Stimulated activated naive CD4-positive, alpha-beta T cell treated with Interleukin-2 at 50 U/mL for 16 hours (primary cell): Measurements from ENCODE around the gene SLC24A4.

Experiments
- DNase-seq: peaks from one replicate; lab custom pipeline; 2025; lab: John Stamatoyannopoulos, UW

SLC24A4 gene

GRCh38 chr14:92368001-92368400 lies 45.0 kb downstream of the SLC24A4 start:
- DNase-seq: no peak

DNA sequence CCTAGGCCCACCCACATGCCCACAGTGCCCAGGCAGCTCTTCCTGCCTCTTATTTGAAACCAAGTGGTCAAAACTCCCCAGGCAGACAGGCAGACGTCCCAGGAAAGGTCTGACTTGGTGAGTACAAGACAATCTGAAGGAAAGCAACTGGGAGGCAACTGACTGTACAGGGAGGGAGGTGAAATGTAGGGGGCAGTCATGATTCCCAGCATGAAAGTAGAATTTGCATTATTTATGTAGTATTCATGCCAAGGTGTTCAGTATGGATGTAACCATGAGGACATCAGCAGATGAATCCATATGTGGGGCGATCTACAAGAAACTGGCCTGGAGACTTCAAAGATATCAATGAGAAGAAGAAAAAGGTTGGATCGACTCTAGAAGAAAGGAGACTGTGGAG lies 46.1 kb downstream of the SLC24A4 start:
- no peak for DNase-seq

DNA sequence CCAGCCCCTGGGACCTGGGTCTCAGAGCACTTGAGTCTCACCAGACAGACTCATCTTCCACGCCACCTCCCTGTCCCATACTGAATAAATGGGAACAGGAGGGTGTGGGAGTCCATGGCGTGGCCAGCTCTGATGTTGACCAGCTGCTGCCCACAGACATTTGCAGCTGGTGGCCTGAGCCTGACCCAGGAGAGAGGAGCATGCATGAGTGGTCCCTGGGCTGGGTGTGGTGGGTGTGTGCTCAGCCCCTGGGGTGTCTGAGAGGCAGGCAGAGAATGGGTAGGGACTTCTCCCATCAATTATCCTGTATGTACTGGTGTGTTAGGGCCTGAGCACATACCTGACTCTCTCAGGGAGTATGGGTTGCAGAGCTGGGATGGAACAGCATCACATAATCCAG lies 49.3 kb downstream of the SLC24A4 start:
- DNase-seq: no peak

GRCh38 chr14:92373336-92373735 lies 50.4 kb downstream of the SLC24A4 start:
- no peak for DNase-seq

GRCh38 chr14:92380131-92380530 lies 57.2 kb downstream of the SLC24A4 start:
- DNase-seq: no peak

DNA sequence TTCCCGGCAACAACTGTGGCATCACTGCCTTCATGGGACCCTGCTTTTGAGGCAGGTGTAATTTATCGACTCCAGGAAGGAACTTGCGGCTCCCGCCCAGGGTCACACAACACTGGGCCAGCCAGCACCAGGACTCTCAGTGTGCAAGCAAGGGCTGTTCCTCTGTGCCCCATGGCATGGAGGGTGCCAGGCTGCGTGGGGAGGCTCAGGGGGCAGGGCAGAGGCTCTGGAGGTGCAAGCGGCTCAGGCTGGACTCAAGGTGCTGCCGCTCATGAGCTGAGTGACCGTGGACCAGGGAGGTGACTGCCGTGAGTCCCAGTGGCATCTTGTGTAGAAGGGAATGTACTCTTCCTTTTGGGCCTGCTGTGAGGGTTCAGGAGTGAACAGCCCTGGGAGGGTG lies 57.6 kb downstream of the SLC24A4 start:
- no peak for DNase-seq

DNA sequence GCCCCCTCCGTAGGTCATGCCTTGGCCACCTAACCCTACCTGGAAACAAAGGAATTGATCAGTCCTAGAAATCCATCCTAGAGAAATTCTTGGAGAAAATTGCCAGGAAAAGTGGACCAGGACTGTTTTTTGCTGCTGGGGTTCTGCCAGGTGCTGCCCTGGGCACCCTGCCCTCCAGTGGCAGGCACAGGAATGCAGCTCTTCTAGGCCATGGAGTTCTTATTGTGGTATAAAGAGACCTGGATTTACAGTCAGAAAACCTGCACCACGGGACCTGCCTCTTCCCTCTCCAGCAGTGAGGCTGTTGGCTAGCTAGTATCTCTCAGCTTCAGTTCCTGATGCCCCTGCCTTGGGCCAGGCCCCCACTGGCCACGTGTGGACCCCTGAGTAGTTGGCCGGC lies 59.7 kb downstream of the SLC24A4 start:
- no peak for DNase-seq

- DNase-seq: no peak
These were observed 60.8 kb downstream of the SLC24A4 start for GRCh38 chr14:92383805-92384204.

GRCh38 chr14:92384461-92385133 lies 61.6 kb downstream of the SLC24A4 start:
- DNase-seq: no peak

DNA sequence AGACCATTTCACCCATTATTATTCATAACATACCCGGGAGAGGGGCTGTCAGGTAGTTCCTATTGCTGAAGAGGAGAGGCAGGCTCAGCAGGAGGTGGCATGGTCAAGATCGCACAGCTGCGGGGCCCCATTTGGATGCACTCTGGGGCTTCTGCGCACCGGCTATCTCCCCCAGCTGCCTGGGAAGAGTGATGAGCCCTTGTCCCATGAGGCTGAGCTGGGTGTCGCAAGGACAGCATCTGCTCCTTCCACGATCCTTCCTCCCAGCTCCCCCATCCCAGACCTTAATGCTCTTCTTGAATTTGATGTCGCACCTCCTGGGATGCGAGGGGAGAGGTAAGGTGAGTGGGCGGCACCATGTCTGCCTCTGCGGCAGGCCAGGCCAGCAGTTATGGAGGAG lies 62.6 kb downstream of the SLC24A4 start:
- no peak for DNase-seq

DNA sequence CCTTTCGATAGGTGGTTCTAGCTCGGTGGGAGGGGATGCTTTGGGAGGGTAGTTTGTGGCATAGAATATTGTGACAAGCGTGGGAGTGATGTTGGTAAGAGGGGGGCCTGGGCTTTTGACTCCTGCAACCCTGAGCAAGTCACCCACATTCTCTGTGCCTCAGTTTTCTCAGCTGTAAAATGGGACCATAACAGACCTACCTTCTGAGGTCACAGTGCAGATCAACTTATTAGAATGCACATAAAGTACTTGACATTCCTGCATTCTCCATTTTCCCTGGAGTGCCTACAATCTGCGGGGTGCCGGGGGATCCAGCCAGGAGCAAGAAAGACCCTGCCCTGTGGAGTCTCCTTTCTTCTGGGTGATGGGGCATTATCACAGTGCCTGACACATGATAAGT lies 63.2 kb downstream of the SLC24A4 start:
- DNase-seq: no peak

- DNase-seq: no peak
These were observed 63.7 kb downstream of the SLC24A4 start for GRCh38 chr14:92386637-92387036.

DNA sequence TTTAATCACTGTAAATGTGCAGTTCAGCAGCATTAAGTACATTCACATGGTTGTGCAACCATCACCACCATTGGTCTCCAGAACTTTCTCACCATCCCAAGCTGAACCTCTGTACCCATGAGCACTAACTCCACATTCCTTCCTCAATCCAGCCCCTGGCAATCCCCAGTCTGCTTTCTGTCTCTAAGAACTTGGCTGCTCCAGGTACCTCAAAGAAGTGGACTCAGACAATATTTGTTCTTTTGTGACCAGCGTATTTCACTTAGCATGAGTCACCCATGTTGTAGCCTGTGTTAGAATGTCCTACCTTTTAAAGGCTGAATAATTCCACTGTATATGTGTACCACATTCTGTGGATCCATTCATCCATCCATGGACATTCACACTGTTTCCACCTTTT lies 64.6 kb downstream of the SLC24A4 start:
- DNase-seq: no peak

DNA sequence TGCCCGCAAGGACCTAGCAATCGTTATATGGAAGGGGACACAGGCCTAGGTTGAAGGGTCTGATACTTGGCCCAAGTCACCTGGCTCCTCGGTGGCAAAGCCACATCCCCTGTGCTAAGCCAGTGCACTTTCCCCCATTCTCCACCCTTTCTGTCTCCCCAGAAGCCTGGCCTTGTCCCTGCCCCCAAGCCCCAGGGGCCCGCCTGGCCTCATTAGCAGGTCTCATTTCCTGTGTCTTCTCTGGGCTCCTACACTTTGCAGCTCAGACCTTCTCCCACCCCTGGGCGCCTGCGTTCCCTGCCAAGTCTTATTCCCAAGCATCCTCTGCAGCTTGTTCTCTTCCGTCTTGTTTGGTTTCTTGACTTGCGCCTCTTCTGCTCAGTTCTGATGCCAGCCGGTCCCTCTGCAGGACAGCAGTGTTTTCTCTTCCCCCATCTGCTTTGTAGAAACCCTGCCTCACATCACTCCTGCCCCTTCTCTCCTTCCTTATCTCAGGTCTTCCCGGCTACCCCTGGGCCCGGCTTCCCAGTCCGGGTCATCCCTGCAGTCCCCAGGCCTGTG lies 66.7 kb downstream of the SLC24A4 start:
- DNase-seq: no peak

DNA sequence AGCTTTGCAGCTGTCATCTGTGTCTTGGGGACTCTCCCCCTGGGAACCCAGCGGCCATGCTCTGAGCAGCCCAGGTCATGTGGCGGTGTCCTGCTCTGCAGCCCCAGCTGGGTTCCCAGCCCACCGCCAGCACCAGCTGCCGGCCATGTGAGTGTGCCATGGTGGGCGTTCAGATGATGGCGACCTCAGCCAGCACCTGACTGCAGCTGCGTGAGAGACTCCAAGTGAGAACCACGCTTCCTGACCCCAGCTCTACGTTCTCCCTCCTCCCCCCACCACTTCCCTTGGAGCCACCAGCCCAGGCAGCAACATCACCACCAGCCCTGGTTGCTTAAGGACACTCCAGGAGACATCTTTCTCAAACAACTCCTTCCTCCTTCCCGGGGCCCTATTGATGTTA lies 68.8 kb downstream of the SLC24A4 start:
- DNase-seq: no peak

DNA sequence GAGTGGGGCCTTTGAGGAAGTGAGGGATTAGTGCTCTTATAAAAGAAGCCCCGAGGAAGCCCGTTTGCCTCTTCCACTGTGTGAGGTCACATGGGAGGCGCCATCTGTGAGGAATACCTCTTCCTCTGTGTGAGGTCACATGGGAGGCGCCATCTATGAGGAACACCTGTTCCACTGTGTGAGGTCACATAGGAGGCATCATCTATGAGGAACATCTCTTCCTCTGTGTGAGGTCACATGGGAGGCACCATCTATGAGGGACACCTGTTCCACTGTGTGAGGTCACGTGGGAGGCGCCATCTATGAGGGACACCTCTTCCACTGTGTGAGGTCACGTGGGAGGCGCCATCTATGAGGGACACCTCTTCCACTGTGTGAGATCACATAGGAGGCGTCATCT lies 69.7 kb downstream of the SLC24A4 start:
- DNase-seq: no peak

- DNase-seq: no peak
These were observed 74.4 kb downstream of the SLC24A4 start for GRCh38 chr14:92397150-92397952.

DNA sequence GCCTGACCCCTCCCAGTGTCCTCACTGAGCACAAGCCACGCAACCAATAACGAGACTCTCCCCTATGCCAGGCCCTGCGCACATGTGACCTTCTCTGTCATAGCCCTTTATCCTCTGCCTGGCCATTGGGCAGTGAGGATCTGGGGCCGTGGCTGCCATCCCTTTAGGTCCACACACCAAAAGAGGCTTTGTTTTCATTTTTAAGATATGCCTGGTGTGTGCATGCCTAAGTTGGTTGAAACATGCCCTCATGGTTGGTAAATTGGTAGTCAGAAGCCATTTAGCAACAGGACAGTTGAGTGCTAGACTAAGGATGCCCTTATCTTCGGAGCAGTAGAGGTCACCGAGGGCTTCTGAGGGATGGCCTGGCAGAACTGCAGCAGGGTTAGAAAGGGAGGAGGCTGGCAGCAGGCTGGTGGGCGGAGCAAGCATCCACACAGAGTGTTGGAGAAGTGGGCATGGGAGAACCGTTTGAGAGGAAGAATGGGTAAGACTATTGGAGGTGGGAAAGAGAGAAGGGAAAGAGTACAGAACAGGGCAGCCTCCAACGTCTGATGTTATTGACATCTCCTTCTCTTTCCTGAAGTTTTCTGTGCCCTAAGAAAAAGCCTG lies 75.1 kb downstream of the SLC24A4 start:
- DNase-seq: no peak

DNA sequence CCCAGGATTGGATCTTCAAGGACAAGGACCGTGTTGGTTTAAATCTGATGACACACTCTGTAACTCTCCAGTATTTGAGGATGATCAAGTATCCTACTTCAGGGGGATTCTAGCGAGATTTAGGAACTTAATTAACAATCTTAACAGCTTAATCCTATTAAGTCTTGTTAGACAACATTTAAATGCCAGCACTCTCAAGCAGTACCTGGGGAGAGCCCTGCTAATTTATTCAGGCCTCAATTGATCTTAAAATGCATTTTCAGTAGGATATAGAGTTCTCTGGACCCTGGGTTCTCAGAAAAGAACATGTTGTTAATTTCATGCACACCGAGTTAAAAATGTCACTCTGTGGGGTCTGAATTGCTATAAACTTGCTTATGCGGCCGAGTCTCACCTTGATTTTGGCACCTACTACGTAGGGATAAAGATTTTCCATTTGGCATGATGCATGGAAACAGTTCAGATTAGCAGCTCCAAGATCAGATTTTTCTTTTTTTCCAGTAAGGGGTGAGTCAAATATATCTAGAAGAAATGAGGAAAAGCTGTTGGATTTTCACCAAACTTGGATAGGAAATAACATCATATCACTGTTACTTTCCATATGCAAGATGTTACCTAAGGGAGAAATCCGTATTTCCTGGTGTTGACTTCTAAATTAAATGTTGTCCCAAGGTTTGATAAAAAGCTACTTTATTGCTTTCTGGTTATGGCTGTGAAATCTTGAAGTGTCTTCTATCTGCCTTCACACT lies 76.1 kb downstream of the SLC24A4 start:
- DNase-seq: no peak

GRCh38 chr14:92400579-92401444 lies 77.8 kb downstream of the SLC24A4 start:
- DNase-seq: no peak

DNA sequence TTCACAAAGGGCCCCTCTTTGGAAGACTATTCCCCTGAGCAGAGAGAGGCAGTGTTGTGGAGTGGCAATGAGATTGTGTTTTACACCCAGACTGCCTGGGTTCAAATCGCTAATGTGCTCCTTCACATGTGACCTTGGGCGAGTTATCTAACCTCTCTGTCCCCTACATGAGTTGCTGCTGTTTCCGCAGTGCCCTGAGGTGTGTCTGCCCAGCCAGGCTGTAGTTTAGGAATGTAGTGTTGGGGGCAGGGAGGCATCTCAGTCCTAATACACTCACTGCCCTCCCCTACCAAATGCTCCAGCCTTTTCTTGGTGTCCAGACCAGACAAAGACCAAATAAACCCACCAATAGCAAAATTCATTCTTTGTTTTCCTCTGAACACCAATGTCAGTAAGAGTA lies 78.6 kb downstream of the SLC24A4 start:
- no peak for DNase-seq
